Coronary artery (tissue), 2 donors: ENCODE data around the gene ABCB1.
"Not testable (repeated sequence)": the region's sequence is repeated elsewhere in the genome, so short reads cannot be mapped to it uniquely, and the experiment has no call there.

ENCODE experiments used
- DNase-seq: peaks from one replicate; pipeline ENCODE4 v3.0.0-alpha.2; 2017; ENCODE audit warnings: low spot score
- H3K27ac ChIP-seq, 2 donors: fragments of 200-600 bp; sonication (generic); one replicate each; pipeline ENCODE4 v1.5.1; 2016 to 2019
- H3K4me3 ChIP-seq: fragments of 200-600 bp; sonication (generic); 2 replicates; pipeline ENCODE4 v1.5.1; 2016; ENCODE audit warnings: mild to moderate bottlenecking, moderate library complexity
- CTCF ChIP-seq: fragments of 200-600 bp; sonication (generic); IDR thresholded peaks from one replicate; pipeline ENCODE4 v1.5.1; 2019; ENCODE audit warnings: antibody characterized with exemption

Gene ABCB1

GRCh38 chr7:87463982-87464381, 136.7 kb downstream of the ABCB1 start:
- Histone ChIP-seq H3K4me3 (no peak overlapping the region), H3K27ac (no peak overlapping the region)
- TF ChIP-seq CTCF, result no peak
- no peak for DNase-seq

- not testable (repeated sequence) for H3K4me3 ChIP-seq, DNase-seq, H3K27ac ChIP-seq
Measured at GRCh38 chr7:87460444-87460843, 140.2 kb downstream of the ABCB1 start.

- H3K4me3 ChIP-seq, result no peak overlapping the region
- H3K27ac ChIP-seq, result no peak overlapping the region
- no peak for DNase-seq
- TF ChIP-seq CTCF, result no peak
Measured at GRCh38 chr7:87459941-87460340, 140.7 kb downstream of the ABCB1 start.

GRCh38 chr7:87458148-87458547, 142.5 kb downstream of the ABCB1 start:
- TF ChIP-seq CTCF, result no peak
- Histone ChIP-seq H3K27ac (no peak overlapping the region), H3K4me3 (no peak overlapping the region)
- no peak for DNase-seq

- no peak overlapping the region for H3K4me3 ChIP-seq
- no peak for TF ChIP-seq CTCF
- no peak for DNase-seq
- no peak overlapping the region for H3K27ac ChIP-seq
Measured at GRCh38 chr7:87456247-87456646, 144.4 kb downstream of the ABCB1 start.
